Measurements from ENCODE around the gene ZNF385C. TPM values are rescaled to one million over a fixed set of nuclear protein-coding genes. Genes with fewer than 3 reads are reported as not detected.
A peak's percentile ranks its signal among the peaks of the same experiment; 100 is the strongest.

The ZNF385C gene
- total RNA-seq, 2 donors from 2014 or later, result 1.4 to 2.1 TPM

DNA sequence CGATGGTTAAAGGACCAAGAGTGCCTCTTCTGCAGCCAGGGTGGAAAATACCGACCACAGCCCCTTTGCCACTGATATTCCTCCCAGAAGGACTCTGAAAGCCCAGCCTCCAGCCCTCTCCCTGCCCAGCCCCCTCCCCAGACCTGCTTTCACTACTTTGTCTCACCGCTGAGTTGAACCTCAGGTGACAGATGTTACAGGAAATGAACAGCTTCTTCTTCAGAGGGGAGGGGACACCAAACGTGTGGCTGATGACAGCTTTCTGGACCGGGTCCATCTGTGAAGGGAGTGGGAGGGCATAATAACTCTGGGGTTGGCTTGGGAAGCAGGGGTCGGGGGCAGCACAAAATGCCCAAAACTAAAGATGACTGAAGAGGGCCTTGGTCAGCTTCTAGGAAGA, 64.2 kb downstream of the ZNF385C start:
- no peaks in the 10 kb centered on the region for H3K36me3 ChIP-seq (ENCODE audit: control insufficient read depth, insufficient read depth, low read length)
- peak; percentile 59 for DNase-seq
- H3K27me3 ChIP-seq (ENCODE audit: control insufficient read depth, insufficient read depth, low read length, poor library complexity, severe bottlenecking), result no peaks in the 10 kb centered on the region
- H3K9ac ChIP-seq (ENCODE audit: extremely low read depth, low read length, poor library complexity, severe bottlenecking), result no peak overlapping the region
- no peaks in the 10 kb centered on the region for H3K9me3 Mint-ChIP-seq
- TF ChIP-seq, protein P1, sequence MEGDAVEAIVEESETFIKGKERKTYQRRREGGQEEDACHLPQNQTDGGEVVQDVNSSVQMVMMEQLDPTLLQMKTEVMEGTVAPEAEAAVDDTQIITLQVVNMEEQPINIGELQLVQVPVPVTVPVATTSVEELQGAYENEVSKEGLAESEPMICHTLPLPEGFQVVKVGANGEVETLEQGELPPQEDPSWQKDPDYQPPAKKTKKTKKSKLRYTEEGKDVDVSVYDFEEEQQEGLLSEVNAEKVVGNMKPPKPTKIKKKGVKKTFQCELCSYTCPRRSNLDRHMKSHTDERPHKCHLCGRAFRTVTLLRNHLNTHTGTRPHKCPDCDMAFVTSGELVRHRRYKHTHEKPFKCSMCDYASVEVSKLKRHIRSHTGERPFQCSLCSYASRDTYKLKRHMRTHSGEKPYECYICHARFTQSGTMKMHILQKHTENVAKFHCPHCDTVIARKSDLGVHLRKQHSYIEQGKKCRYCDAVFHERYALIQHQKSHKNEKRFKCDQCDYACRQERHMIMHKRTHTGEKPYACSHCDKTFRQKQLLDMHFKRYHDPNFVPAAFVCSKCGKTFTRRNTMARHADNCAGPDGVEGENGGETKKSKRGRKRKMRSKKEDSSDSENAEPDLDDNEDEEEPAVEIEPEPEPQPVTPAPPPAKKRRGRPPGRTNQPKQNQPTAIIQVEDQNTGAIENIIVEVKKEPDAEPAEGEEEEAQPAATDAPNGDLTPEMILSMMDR (conservative IDR thresholded peaks at IDR 0.05), result no peak
- no peaks in the 10 kb centered on the region for H3K9me3 ChIP-seq (ENCODE audit: control insufficient read depth, low read length)
- H3K4me1 Mint-ChIP-seq, result peaks cover 14% of the 10 kb centered on the region
- peaks cover 2% of the 10 kb centered on the region for H3K27me3 Mint-ChIP-seq (ENCODE audit: insufficient read depth)
- H3K36me3 Mint-ChIP-seq (ENCODE audit: low read depth), result no peaks in the 10 kb centered on the region
- WGBS, 2 experiments (ENCODE audit: insufficient coverage in 1 of 2, insufficient read length in 1 of 2), result 50 to 63% methylated on average over 3 to 6 of the region's 6 CpGs
- H3K4me1 ChIP-seq (ENCODE audit: control insufficient read depth, insufficient read depth, low read length), result no peaks in the 10 kb centered on the region
- H3K27ac ChIP-seq (ENCODE audit: low read depth, low read length), result no peak overlapping the region
- H3K4me3 ChIP-seq (ENCODE audit: low read length), result no peak overlapping the region
- no peak overlapping the region for H3K4me3 Mint-ChIP-seq
- H3K27ac Mint-ChIP-seq, result no peak overlapping the region

DNA sequence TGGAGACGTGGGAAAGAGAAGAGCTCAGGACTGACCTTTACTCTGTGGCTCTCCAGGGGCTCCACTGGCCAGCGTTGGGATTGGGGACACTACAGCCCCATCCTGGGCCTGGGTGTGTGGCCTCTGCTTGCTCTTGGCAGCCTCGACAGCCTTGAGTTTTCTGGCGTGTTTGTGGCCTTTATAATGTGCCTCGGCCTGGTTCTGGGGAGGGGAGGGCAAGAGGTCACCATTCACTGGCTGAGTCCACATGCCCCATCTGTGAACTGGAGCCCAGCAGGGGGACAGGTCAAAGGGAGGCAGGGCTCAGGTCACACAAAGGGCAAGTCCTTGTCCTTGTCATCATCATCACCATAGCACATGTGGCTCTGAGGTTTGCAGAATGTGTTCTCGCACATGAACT, 66.7 kb downstream of the ZNF385C start:
- Mint-ChIP-seq H3K27ac (no peak overlapping the region), H3K4me3 (no peak overlapping the region), H3K9me3 (no peaks in the 10 kb centered on the region), H3K36me3 (ENCODE audit: low read depth) (no peaks in the 10 kb centered on the region), H3K4me1 (peaks cover 12% of the 10 kb centered on the region), H3K27me3 (ENCODE audit: insufficient read depth) (peaks cover 2% of the 10 kb centered on the region)
- no peak overlapping the region for H3K4me3 ChIP-seq (ENCODE audit: low read length)
- H3K9ac ChIP-seq (ENCODE audit: extremely low read depth, low read length, poor library complexity, severe bottlenecking), result no peak overlapping the region
- H3K36me3 ChIP-seq (ENCODE audit: control insufficient read depth, insufficient read depth, low read length), result no peaks in the 10 kb centered on the region
- 73 to 86% methylated on average over 4 to 6 of the region's 6 CpGs for WGBS, 2 experiments (ENCODE audit: insufficient coverage in 1 of 2, insufficient read length in 1 of 2)
- no peak overlapping the region for H3K27ac ChIP-seq (ENCODE audit: low read depth, low read length)
- TF ChIP-seq, protein P1 (conservative IDR thresholded peaks at IDR 0.05), result no peak
- H3K9me3 ChIP-seq (ENCODE audit: control insufficient read depth, low read length), result no peaks in the 10 kb centered on the region
- peak; percentile 53 for DNase-seq
- H3K27me3 ChIP-seq (ENCODE audit: control insufficient read depth, insufficient read depth, low read length, poor library complexity, severe bottlenecking), result no peaks in the 10 kb centered on the region
- H3K4me1 ChIP-seq (ENCODE audit: control insufficient read depth, insufficient read depth, low read length), result no peaks in the 10 kb centered on the region

DNA sequence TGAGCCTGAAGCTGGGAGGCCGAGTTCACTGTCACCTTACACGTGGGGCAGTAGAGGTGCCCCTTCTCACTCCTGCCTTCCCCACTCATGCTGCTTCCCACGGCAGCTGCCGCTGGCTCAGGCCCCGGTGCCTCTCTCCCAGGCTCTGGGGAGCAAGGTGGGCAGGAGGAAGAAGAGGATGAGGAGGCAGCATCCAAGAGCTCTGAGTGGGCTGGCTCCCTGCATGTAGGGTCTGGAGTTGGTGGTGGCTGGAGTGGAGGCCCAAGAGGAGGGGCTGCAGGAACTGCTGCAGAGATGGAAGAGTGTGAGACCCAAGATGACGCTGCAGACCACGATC, 69.5 kb downstream of the ZNF385C start:
- Mint-ChIP-seq H3K4me1 (peaks cover 8% of the 10 kb centered on the region), H3K36me3 (ENCODE audit: low read depth) (peaks cover 10% of the 10 kb centered on the region), H3K27ac (no peak overlapping the region), H3K4me3 (no peak overlapping the region), H3K27me3 (ENCODE audit: insufficient read depth) (peaks cover 2% of the 10 kb centered on the region), H3K9me3 (no peaks in the 10 kb centered on the region)
- 83 to 95% methylated on average over 3 to 7 of the region's 7 CpGs for WGBS, 2 experiments (ENCODE audit: insufficient coverage in 1 of 2, insufficient read length in 1 of 2)
- Histone ChIP-seq H3K27ac (ENCODE audit: low read depth, low read length) (no peak overlapping the region), H3K36me3 (ENCODE audit: control insufficient read depth, insufficient read depth, low read length) (peaks cover 14% of the 10 kb centered on the region), H3K9ac (ENCODE audit: extremely low read depth, low read length, poor library complexity, severe bottlenecking) (no peak overlapping the region), H3K9me3 (ENCODE audit: control insufficient read depth, low read length) (no peaks in the 10 kb centered on the region), H3K4me3 (ENCODE audit: low read length) (no peak overlapping the region), H3K27me3 (ENCODE audit: control insufficient read depth, insufficient read depth, low read length, poor library complexity, severe bottlenecking) (no peaks in the 10 kb centered on the region), H3K4me1 (ENCODE audit: control insufficient read depth, insufficient read depth, low read length) (no peaks in the 10 kb centered on the region)
- no peak for DNase-seq
- TF ChIP-seq, protein P1 (conservative IDR thresholded peaks at IDR 0.05), result no peak

All from endodermal cell (in vitro differentiated cells).